ENCODE data around the gene HIF3A.

- TF ChIP-seq YY1 (IDR thresholded peaks at IDR 0.05; ENCODE audit: insufficient read depth, insufficient read length) (no peak), ZNF274 (IDR thresholded peaks at IDR 0.05; ENCODE audit: low read depth, low read length) (no peak)
Observed at GRCh38 chr19:46380690-46381089, 83.8 kb downstream of the HIF3A start.
